Measurements from ENCODE around the gene HES5. TPM values are rescaled to one million over a fixed set of nuclear protein-coding genes. Genes with fewer than 3 reads are reported as not detected.

The HES5 gene
- total RNA-seq, 4 donors from 2014 or later: not detected

- Histone ChIP-seq H3K4me3 (replicated peaks in 1 of 3) (peak overlapping the region in 1 of 3 donors; percentile 19), H3K9me3 (no peaks in the 10 kb centered on the region), H3K27ac (peak overlapping the region; percentile 91 to 99 (median 95)), H3K36me3 (no peaks in the 10 kb centered on the region), H3K27me3 (no peaks in the 10 kb centered on the region), H3K4me1 (peaks cover 27 to 53% of the 10 kb centered on the region in 2 donors)
- DNase-seq: peak; percentile 86 to 88
- intact Hi-C loops (cut with DNase I): loop anchor here (5.0 to 10.0 kb wide), 2 partner anchors 39 to 343 kb away; partner anchors contain the start of gene PRXL2B
- WGBS, 2 donors: 15 to 16% methylated on average over 4 to 12 of the region's 17 CpGs
- peak; percentile 85 to 95 (median 92) for TF ChIP-seq CTCF (IDR thresholded peaks at IDR 0.05)
- peak in 1 of 2 donors; percentile 3 for TF ChIP-seq POLR2A (IDR thresholded peaks at IDR 0.05)
These were observed 18.1 kb upstream of the HES5 start for GRCh38 chr1:2548068-2548589.

DNA sequence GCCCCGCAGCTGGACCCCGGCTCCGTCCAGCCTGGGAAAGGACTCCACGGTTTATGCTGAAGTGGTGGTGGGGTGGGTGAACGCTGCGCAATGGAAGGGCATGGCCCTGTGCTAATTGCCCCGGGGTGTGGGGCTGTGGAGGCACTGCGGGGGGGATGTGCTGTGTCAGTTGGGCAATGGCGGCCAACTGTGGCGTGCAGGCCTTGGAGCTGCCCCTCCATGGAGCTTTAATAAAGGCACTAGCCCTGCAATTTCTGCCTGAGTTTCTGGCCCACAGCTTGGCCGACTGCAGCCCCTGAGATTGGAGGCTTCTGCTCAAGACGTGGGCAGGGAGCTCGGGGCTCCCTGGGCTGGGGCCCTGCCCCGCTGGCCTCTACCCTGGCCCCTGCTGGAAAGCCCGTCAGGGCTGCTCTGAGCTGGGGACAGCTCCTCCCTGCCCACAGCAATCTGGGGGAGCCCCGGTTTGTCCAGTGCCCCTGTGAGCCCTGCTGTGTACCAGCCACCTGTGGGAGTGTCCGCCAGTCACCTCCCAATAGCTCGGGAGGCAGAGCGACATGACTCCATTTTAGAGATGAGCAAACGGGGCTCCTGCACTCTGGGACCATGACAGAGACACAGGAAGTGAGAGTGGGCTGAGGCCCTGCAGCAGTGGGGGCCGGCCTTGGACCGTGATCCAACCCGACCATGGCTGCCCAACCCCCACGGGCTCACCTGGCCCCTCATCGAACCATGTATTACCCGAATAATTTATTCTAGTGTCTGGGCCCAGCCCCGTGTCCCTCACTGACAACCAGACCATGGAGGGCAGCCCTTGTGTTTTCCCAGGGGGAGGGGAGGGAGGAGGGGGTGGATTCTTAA lies 17.4 kb upstream of the HES5 start:
- no peak for DNase-seq
- TF ChIP-seq CTCF (IDR thresholded peaks at IDR 0.05) (no peak), POLR2A (IDR thresholded peaks at IDR 0.05) (no peak)
- intact Hi-C loops (cut with DNase I): loop anchor here (2.0 to 10.0 kb wide), 3 partner anchors 40 to 343 kb away; partner anchors contain the start of gene PRXL2B
- Histone ChIP-seq H3K27me3 (no peaks in the 10 kb centered on the region), H3K4me3 (replicated peaks in 1 of 3) (peak overlapping the region in 1 of 3 donors; percentile 56), H3K9me3 (no peaks in the 10 kb centered on the region), H3K4me1 (peaks cover 27 to 53% of the 10 kb centered on the region in 2 donors), H3K27ac (peak overlapping the region; percentile 91 to 99 (median 95)), H3K36me3 (no peaks in the 10 kb centered on the region)
- 13 to 16% methylated on average over 6 to 14 of the region's 27 CpGs for WGBS, 2 donors

DNA sequence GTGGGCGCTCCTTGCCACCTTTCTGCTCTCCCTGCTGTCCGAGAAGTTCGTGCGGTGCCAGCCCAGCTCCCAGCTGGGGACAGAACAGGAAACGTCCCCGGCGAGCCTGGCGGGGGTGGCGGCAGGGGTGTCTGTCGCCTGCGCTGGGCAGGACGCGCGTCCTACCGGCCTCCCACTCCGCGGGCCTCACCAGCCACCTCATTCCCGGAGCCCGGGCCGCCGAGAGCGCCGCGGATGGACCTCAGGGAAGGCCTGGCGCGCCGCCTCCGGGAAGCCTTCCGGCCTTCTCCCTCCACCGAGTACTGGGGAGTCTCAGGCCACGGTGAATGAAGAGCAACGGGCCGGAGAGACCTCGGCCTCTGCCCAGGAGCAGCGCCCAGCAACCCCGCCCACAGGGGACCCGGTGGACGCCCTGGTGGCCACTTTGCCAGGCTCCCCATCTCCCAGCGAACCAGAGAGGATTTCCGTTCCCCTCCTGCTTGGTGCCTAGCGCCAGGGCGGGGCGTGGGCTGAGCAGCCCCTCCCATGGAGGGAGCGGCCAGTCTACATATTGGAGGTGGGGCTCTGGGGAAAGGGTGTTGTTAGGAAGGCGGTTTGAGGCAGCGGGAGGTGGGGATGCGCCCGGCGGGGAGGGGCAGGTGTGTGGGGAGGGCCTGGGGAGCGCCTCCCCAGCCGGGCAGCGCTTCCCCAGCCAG lies 16.6 kb upstream of the HES5 start:
- intact Hi-C loops (cut with DNase I): loop anchor here (2.0 to 10.0 kb wide), 3 partner anchors 41 to 342 kb away; partner anchors contain the start of gene PRXL2B
- 0 to 21% methylated on average over 3 to 7 of the region's 52 CpGs for WGBS, 2 donors
- Histone ChIP-seq H3K36me3 (no peaks in the 10 kb centered on the region), H3K4me1 (peaks cover 27 to 53% of the 10 kb centered on the region in 2 donors), H3K4me3 (replicated peaks in 1 of 3) (peak overlapping the region in 2 of 3 donors; percentile 15 to 56), H3K9me3 (no peaks in the 10 kb centered on the region), H3K27me3 (no peaks in the 10 kb centered on the region), H3K27ac (peak overlapping the region; percentile 91 to 99 (median 95))
- TF ChIP-seq CTCF (IDR thresholded peaks at IDR 0.05) (peak in 3 of 6 experiments; percentile 19 to 29 (median 20)), POLR2A (IDR thresholded peaks at IDR 0.05) (peak in 1 of 2 donors; percentile 51)
- DNase-seq: peak; percentile 86 to 89

- WGBS, 2 donors: 8 to 25% methylated on average over 2 of the region's 43 CpGs
- peak in 1 of 2 donors; percentile 52 for TF ChIP-seq POLR2A (IDR thresholded peaks at IDR 0.05)
- TF ChIP-seq CTCF (IDR thresholded peaks at IDR 0.05): no peak
- intact Hi-C loops (cut with DNase I): loop anchor here (2.0 to 10.0 kb wide), 3 partner anchors 41 to 341 kb away; partner anchors contain the start of gene PRXL2B
- DNase-seq: peak; percentile 91 to 92
- Histone ChIP-seq H3K4me1 (peaks cover 27 to 55% of the 10 kb centered on the region in 2 donors), H3K27me3 (peaks cover 2% of the 10 kb centered on the region), H3K9me3 (no peaks in the 10 kb centered on the region), H3K4me3 (replicated peaks in 1 of 3) (peak overlapping the region in 1 of 3 donors; percentile 56), H3K27ac (peak overlapping the region; percentile 91 to 99 (median 95)), H3K36me3 (no peaks in the 10 kb centered on the region)
These were observed 15.9 kb upstream of the HES5 start for GRCh38 chr1:2545754-2546514.
